ENCODE data around the gene C1GALT1C1L.

The C1GALT1C1L gene

DNA sequence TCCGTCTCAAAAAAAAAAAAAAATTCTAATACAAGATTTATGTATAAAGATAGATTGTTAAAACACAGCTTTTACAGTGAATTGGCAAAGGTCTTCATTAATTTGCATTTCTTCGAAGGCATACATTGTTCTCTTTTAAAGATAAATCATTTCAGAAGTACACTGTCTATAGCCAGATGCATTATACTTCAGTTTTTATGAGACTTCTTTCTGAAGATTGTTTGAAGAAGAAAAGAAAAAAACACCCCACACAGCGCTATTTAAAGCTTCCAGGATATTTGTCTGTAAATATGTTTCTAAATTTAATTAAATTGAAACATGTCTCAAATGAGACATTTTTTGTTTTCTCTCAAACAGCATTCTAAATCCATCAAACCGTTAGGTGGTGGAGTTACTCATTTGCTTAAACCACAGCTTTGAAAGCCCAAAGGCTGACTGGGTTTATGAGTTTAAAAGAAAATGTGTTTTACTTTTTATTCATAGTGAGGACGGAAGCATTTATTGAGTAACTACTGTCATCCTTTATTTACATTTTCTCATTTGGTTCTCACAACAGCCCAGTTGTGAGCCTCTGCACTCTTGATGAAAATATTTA is 42.4 kb upstream of the C1GALT1C1L start:
- Histone ChIP-seq H3K27me3 (ENCODE audit: low read depth, low read length) (no peaks in the 10 kb centered on the region), H3K9ac (ENCODE audit: low read length) (no peak overlapping the region), H3K9me3 (ENCODE audit: insufficient read depth, low read length) (no peaks in the 10 kb centered on the region), H2AFZ (ENCODE audit: low read depth, low read length) (no peak overlapping the region), H3K4me1 (ENCODE audit: low read length) (peaks cover 4% of the 10 kb centered on the region; the same call in 1 of the 2 replicates), H4K20me1 (ENCODE audit: insufficient read depth, low read length) (no peaks in the 10 kb centered on the region), H3K79me2 (ENCODE audit: low read length) (no peaks in the 10 kb centered on the region), H3K36me3 (replicated peaks; ENCODE audit: low read depth, low read length) (no peaks in the 10 kb centered on the region), H3K4me3 (ENCODE audit: low read length) (no peak overlapping the region), H3K4me2 (ENCODE audit: low read length) (no peak overlapping the region), H3K27ac (ENCODE audit: low read length) (no peak overlapping the region)
- TF ChIP-seq, protein P1, sequence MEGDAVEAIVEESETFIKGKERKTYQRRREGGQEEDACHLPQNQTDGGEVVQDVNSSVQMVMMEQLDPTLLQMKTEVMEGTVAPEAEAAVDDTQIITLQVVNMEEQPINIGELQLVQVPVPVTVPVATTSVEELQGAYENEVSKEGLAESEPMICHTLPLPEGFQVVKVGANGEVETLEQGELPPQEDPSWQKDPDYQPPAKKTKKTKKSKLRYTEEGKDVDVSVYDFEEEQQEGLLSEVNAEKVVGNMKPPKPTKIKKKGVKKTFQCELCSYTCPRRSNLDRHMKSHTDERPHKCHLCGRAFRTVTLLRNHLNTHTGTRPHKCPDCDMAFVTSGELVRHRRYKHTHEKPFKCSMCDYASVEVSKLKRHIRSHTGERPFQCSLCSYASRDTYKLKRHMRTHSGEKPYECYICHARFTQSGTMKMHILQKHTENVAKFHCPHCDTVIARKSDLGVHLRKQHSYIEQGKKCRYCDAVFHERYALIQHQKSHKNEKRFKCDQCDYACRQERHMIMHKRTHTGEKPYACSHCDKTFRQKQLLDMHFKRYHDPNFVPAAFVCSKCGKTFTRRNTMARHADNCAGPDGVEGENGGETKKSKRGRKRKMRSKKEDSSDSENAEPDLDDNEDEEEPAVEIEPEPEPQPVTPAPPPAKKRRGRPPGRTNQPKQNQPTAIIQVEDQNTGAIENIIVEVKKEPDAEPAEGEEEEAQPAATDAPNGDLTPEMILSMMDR (IDR thresholded peaks at IDR 0.05; ENCODE audit: low read depth, low read length): no peak

DNA sequence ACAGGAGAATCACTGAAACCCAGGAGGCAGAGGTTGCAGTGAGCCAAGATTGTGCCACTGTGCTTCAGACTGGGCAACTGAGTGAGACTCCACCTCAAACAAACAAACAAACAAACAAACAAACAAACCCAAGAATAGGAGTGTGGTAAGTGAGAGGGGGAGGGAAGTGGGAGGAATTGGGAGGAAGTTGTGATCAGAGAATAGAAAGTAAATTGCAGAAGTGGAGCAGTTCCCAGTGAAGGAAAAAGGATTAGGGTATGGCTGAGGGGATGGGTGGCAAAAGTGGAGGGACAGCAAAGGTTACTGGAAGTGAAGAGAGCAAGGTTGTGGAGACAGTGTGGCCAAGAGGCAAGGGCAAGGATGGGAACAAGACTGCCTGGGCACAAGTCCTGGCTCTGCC is 41.1 kb upstream of the C1GALT1C1L start:
- Histone ChIP-seq H3K4me1 (ENCODE audit: low read length) (peaks cover 4% of the 10 kb centered on the region; the same call in 1 of the 2 replicates), H2AFZ (ENCODE audit: low read depth, low read length) (no peak overlapping the region), H3K27me3 (ENCODE audit: low read depth, low read length) (no peaks in the 10 kb centered on the region; the same call in 1 of the 2 replicates), H3K36me3 (replicated peaks; ENCODE audit: low read depth, low read length) (no peaks in the 10 kb centered on the region), H3K9me3 (ENCODE audit: insufficient read depth, low read length) (no peaks in the 10 kb centered on the region), H4K20me1 (ENCODE audit: insufficient read depth, low read length) (no peaks in the 10 kb centered on the region), H3K79me2 (ENCODE audit: low read length) (no peaks in the 10 kb centered on the region), H3K27ac (ENCODE audit: low read length) (no peak overlapping the region), H3K4me2 (ENCODE audit: low read length) (no peak overlapping the region), H3K4me3 (ENCODE audit: low read length) (no peak overlapping the region), H3K9ac (ENCODE audit: low read length) (no peak overlapping the region)
- TF ChIP-seq, protein P1 (IDR thresholded peaks at IDR 0.05; ENCODE audit: low read depth, low read length): no peak
- TF ChIP-seq EZH2phosphoT487 (IDR thresholded peaks at IDR 0.05; ENCODE audit: low read depth): no peak

DNA sequence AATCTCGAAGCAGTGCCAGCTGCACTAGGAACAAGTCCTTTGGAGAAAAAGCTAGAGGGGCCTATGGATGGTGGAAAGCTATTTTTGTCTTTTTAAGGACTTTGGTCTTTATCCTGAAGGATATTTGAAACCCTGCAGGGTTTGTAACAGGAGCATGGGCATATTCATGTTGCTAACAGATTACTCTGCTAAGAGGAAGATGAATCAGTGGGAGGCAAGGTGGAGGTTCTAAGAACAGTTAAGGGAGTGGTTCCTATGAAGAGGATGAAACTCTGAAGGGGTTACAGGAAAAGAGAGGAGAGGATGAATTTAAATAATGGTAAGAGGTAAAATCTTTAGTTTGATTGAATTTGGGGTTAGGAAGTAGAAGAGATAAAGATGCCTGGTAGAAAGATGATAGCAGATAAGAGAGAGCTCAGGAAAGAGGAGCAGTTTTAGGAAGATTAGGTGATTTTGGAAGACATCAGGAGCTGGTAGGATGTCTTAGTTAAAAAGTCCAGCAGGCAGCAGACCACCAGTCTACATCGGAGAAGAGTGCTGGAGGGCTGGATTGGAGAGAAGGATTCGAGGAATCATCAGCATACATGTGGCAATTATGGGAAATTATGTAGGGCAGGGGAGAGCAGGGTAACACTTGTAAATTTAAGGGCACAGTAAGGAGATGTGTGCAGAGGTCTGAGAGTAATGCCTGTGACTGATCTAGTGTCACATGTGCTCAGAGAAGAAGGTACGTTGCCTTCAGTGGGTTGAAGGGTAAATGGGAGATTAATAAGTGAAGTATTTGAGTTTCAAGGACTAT is 39.3 kb upstream of the C1GALT1C1L start:
- Histone ChIP-seq H3K9me3 (ENCODE audit: insufficient read depth, low read length) (no peaks in the 10 kb centered on the region), H3K4me3 (ENCODE audit: low read length) (no peak overlapping the region), H3K36me3 (replicated peaks; ENCODE audit: low read depth, low read length) (no peaks in the 10 kb centered on the region), H3K27me3 (ENCODE audit: low read depth, low read length) (peaks cover 4% of the 10 kb centered on the region; the same call in 1 of the 2 replicates), H3K4me1 (ENCODE audit: low read length) (peaks cover 4% of the 10 kb centered on the region; the same call in 1 of the 2 replicates), H3K79me2 (ENCODE audit: low read length) (no peaks in the 10 kb centered on the region), H2AFZ (ENCODE audit: low read depth, low read length) (no peak overlapping the region), H3K4me2 (ENCODE audit: low read length) (no peak overlapping the region), H3K9ac (ENCODE audit: low read length) (no peak overlapping the region), H3K27ac (ENCODE audit: low read length) (no peak overlapping the region), H4K20me1 (ENCODE audit: insufficient read depth, low read length) (no peaks in the 10 kb centered on the region)
- TF ChIP-seq, protein P1 (IDR thresholded peaks at IDR 0.05; ENCODE audit: low read depth, low read length): no peak
- TF ChIP-seq EZH2phosphoT487 (IDR thresholded peaks at IDR 0.05; ENCODE audit: low read depth): no peak

DNA sequence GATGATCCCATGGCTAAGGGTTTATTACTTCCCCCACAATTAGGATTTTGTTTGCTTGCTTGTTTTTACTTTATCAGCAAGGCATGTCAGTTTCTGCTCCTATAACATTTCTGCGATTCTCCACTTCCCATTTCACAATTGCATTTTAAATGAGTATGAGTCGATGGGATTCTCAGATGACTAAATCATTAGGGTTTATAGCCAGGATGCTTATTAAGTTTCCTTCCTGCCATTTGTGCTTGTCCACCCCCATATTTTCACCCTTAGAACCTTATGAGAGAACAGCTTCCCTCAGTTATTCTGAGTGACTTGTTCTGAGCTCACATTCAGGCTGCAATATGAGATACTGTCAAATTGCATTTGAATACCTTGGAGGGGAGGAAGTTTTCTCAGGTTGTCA is 37.9 kb upstream of the C1GALT1C1L start:
- no peak overlapping the region for H3K4me3 ChIP-seq (ENCODE audit: low read length)
- H3K4me2 ChIP-seq (ENCODE audit: low read length): no peak overlapping the region
- H3K36me3 ChIP-seq (replicated peaks; ENCODE audit: low read depth, low read length): no peaks in the 10 kb centered on the region
- H3K79me2 ChIP-seq (ENCODE audit: low read length): no peaks in the 10 kb centered on the region
- H2AFZ ChIP-seq (ENCODE audit: low read depth, low read length): no peak overlapping the region
- no peak for TF ChIP-seq EZH2phosphoT487 (IDR thresholded peaks at IDR 0.05; ENCODE audit: low read depth)
- TF ChIP-seq, protein P1 (IDR thresholded peaks at IDR 0.05; ENCODE audit: low read depth, low read length): no peak
- H4K20me1 ChIP-seq (ENCODE audit: insufficient read depth, low read length): no peaks in the 10 kb centered on the region
- peaks cover 4% of the 10 kb centered on the region; the same call in 1 of the 2 replicates for H3K4me1 ChIP-seq (ENCODE audit: low read length)
- peaks cover 4% of the 10 kb centered on the region; the same call in 1 of the 2 replicates for H3K27me3 ChIP-seq (ENCODE audit: low read depth, low read length)
- H3K27ac ChIP-seq (ENCODE audit: low read length): no peak overlapping the region
- no peak overlapping the region for H3K9ac ChIP-seq (ENCODE audit: low read length)
- H3K9me3 ChIP-seq (ENCODE audit: insufficient read depth, low read length): no peaks in the 10 kb centered on the region
